Pancreas (tissue), 10 donors: ENCODE measurements around the gene CCDC178. TPM values are rescaled to one million over a fixed set of nuclear protein-coding genes. Genes with fewer than 3 reads are reported as not detected.
A peak's percentile ranks its signal among the peaks of the same experiment; 100 is the strongest.

ENCODE experiments used
- ATAC-seq, 4 donors: fragments of 200-7000 bp; cut with Tn5 transposase; one replicate each; pipeline versions ENCODE4 v1.8.0 to v1.9.1; 2020; ENCODE audit warnings: mild to moderate bottlenecking in 4 of 4, moderate library complexity in 4 of 4
- DNase-seq, 6 donors: peaks; one replicate each; pipeline ENCODE4 v3.0.0-alpha.2; 2020
- FAIRE-seq: peaks from 2 replicates; lab custom pipeline; 2012; peaks lifted over from hg19 to GRCh38; lab: Jason Lieb, UNC
- H3K27ac ChIP-seq, 4 donors: fragments of 200-600 bp; sonication (generic); 1 replicate in 3 of 4; 2 replicates in 1 of 4; pipeline versions ENCODE4 v1.5.0 to v1.8.0; 2020
- H3K27me3 ChIP-seq, 4 donors: fragments of 200-600 bp; one replicate each; pipeline ENCODE4 v1.8.0; 2021
- H3K36me3 ChIP-seq, 3 donors: fragments of 200-600 bp; sonication (generic) in 1 of 3; one replicate each; pipeline versions ENCODE4 v1.5.0 to v1.8.0; 2020 to 2021
- H3K4me1 ChIP-seq, 3 donors: fragments of 200-600 bp; one replicate each; pipeline ENCODE4 v1.8.0; 2021
- H3K4me3 ChIP-seq, 4 donors: fragments of 200-600 bp; sonication (generic) in 2 of 4; one replicate each; pipeline versions ENCODE4 v1.5.0 to v1.8.0; 2020 to 2021
- H3K9me3 ChIP-seq, 4 donors: fragments of 200-600 bp; one replicate each; pipeline ENCODE4 v1.8.0; 2021
- CTCF ChIP-seq, 4 donors: fragments of 200-600 bp; sonication (generic) in 3 of 4; IDR thresholded peaks; one replicate each; pipeline versions ENCODE4 v1.5.0 to v1.8.0; 2021; ENCODE audit warnings: antibody characterized with exemption in 4 of 4
- WGBS, 2 donors: extraction: QIAGEN DNeasy Blood & Tissue Kit; methylation state at CpG; one replicate each; pipeline ENCODE4 v1.1.7; 2013; 5-methylcytosine and 5-hydroxymethylcytosine counted together
- intact Hi-C, 3 donors: fragments of 100-400 bp; cut with DNase I; formaldehyde crosslinking; loops; one replicate each; pipeline versions ENCODE4 v1.11.1 to v1.14.2; 2022
- polyA plus RNA-seq, 2 donors: library from polyadenylated mRNA; stranded (reverse); fragments of 200-250 nt; gene quantifications; one replicate each; pipeline ENCODE4 v1.2.3, GENCODE V29; 2013
- total RNA-seq, 6 donors: library from RNA; stranded (reverse); fragmentation: NEBNext Ultra II Directional in 4 of 6; extraction: Animal tissue kit (Norgen Biotek cat#: 25700) in 4 of 6; gene quantifications; one replicate each; pipeline versions ENCODE4 v1.2.1 to v1.2.4, GENCODE V29; 2021 to 2023
- donor health status: healthy with polysubstance abuse.
- donor health status: DM: no; HTN: no; CAD: no; lungs with moderate emphysema.
- donor health status: DM: no; HTN: no; CAD: no.
- donor health status: control.
- donor health status: control.
- donor health status: Bipolar disorder and iron deficiency.
- donor health status: DM: yes; HTN: yes; CAD: no.
- donor health status: DM: no; HTN: no; CAD: no.
- donor health status: DM: no; HTN: no; CAD: no.
- donor health status: DM: yes; HTN: yes; CAD: no.

CCDC178 gene
- total and polyA plus RNA-seq, 8 donors, result 0.11 to 1.3 (median 0.51) TPM; not detected in 1

GRCh38 chr18:33128581-33128980 lies 311.9 kb downstream of the CCDC178 start:
- no peak overlapping the region for H3K4me3 ChIP-seq
- peaks cover 0 to 7% (median 0%) of the 10 kb centered on the region in 3 donors for H3K4me1 ChIP-seq
- FAIRE-seq, result no peak
- H3K27me3 ChIP-seq, result no peaks in the 10 kb centered on the region
- TF ChIP-seq CTCF (IDR thresholded peaks at IDR 0.05), result no peak
- WGBS, 2 donors, result 74 to 76% methylated on average over 4 of the region's 4 CpGs
- intact Hi-C loops, result no loop called here
- H3K9me3 ChIP-seq, result no peaks in the 10 kb centered on the region
- H3K36me3 ChIP-seq, result no peaks in the 10 kb centered on the region
- no peak for DNase-seq
- H3K27ac ChIP-seq, result no peak overlapping the region
- ATAC-seq, result peak in 1 of 4 donors; percentile 60

- no peak for DNase-seq
- Histone ChIP-seq H3K27ac (no peak overlapping the region), H3K4me3 (no peak overlapping the region), H3K36me3 (no peaks in the 10 kb centered on the region), H3K27me3 (no peaks in the 10 kb centered on the region), H3K4me1 (no peaks in the 10 kb centered on the region), H3K9me3 (no peaks in the 10 kb centered on the region)
- intact Hi-C loops, result no loop called here
- FAIRE-seq, result no peak
- TF ChIP-seq CTCF (IDR thresholded peaks at IDR 0.05), result no peak
- 16 to 18% methylated on average over 7 of the region's 7 CpGs for WGBS, 2 donors
- peak in 2 of 4 donors; percentile 46 to 53 for ATAC-seq
Observed at GRCh38 chr18:33123862-33124518, 316.5 kb downstream of the CCDC178 start.

- DNase-seq (peak in 5 of 6 donors; percentile 27 to 53 (median 35)), FAIRE-seq (no peak), ATAC-seq (peak; percentile 70 to 88 (median 84))
- Histone ChIP-seq H3K9me3 (no peaks in the 10 kb centered on the region), H3K4me3 (no peak overlapping the region), H3K36me3 (no peaks in the 10 kb centered on the region), H3K27ac (peak overlapping the region in 1 of 4 donors; percentile 29), H3K27me3 (no peaks in the 10 kb centered on the region), H3K4me1 (no peaks in the 10 kb centered on the region)
- 8 to 9% methylated on average over 3 of the region's 3 CpGs for WGBS, 2 donors
- no peak for TF ChIP-seq CTCF (IDR thresholded peaks at IDR 0.05)
- intact Hi-C loops, result no loop called here
Observed at GRCh38 chr18:33116376-33116775, 324.1 kb downstream of the CCDC178 start.

- Histone ChIP-seq H3K27ac (peak overlapping the region in 1 of 4 donors; percentile 29), H3K4me1 (no peaks in the 10 kb centered on the region), H3K4me3 (no peak overlapping the region), H3K27me3 (no peaks in the 10 kb centered on the region), H3K36me3 (no peaks in the 10 kb centered on the region), H3K9me3 (no peaks in the 10 kb centered on the region)
- 9 to 11% methylated on average over 1 of the region's 1 CpG for WGBS, 2 donors
- peak in 3 of 4 donors; percentile 51 to 70 (median 60) for ATAC-seq
- intact Hi-C loops, result no loop called here
- FAIRE-seq, result no peak
- TF ChIP-seq CTCF (IDR thresholded peaks at IDR 0.05), result no peak
- no peak for DNase-seq
Observed at GRCh38 chr18:33115917-33116316, 324.6 kb downstream of the CCDC178 start.

GRCh38 chr18:33115476-33115875 lies 325.0 kb downstream of the CCDC178 start:
- ATAC-seq (no peak), DNase-seq (peak in 1 of 6 donors; percentile 8), FAIRE-seq (no peak)
- H3K36me3 ChIP-seq, result no peaks in the 10 kb centered on the region
- no peaks in the 10 kb centered on the region for H3K4me1 ChIP-seq
- no peaks in the 10 kb centered on the region for H3K9me3 ChIP-seq
- WGBS, 2 donors, result 65 to 83% methylated on average over 7 of the region's 7 CpGs
- H3K27me3 ChIP-seq, result no peaks in the 10 kb centered on the region
- no peak for TF ChIP-seq CTCF (IDR thresholded peaks at IDR 0.05)
- intact Hi-C loops, result no loop called here
- no peak overlapping the region for H3K27ac ChIP-seq
- no peak overlapping the region for H3K4me3 ChIP-seq
